NCI-H1694 treated with DMSO at 0.1 percent for 48 hours (cell line): Measurements from ENCODE around the gene TMEM198.

Experiments
- DNase-seq: peaks from one replicate; lab custom pipeline; 2025; lab: John Stamatoyannopoulos, UW

The TMEM198 gene

GRCh38 chr2:219545295-219545942 is 1.6 kb downstream of the TMEM198 start:
- DNase-seq = no peak

GRCh38 chr2:219545943-219546352 is 2.1 kb downstream of the TMEM198 start:
- DNase-seq = no peak

- DNase-seq = no peak
Measured at GRCh38 chr2:219547621-219548020, 3.8 kb downstream of the TMEM198 start.

- no peak for DNase-seq
Measured at GRCh38 chr2:219548990-219549389, 5.2 kb downstream of the TMEM198 start.

GRCh38 chr2:219549619-219550018 is 5.8 kb downstream of the TMEM198 start:
- no peak for DNase-seq

GRCh38 chr2:219551441-219552381 is 7.9 kb downstream of the TMEM198 start:
- no peak for DNase-seq

- DNase-seq = peak; percentile 46
Measured at GRCh38 chr2:219552382-219553167, 8.7 kb downstream of the TMEM198 start.

- no peak for DNase-seq
Measured at GRCh38 chr2:219553168-219553417, 9.3 kb downstream of the TMEM198 start.

GRCh38 chr2:219553463-219553963 is 9.7 kb downstream of the TMEM198 start:
- no peak for DNase-seq

- DNase-seq = no peak
Measured at GRCh38 chr2:219554350-219554749, 10.5 kb downstream of the TMEM198 start.

GRCh38 chr2:219555956-219556355 is 12.1 kb downstream of the TMEM198 start:
- DNase-seq = no peak

- DNase-seq = no peak
Measured at GRCh38 chr2:219556413-219556812, 12.6 kb downstream of the TMEM198 start.

GRCh38 chr2:219557320-219557719 is 13.5 kb downstream of the TMEM198 start:
- no peak for DNase-seq

- no peak for DNase-seq
Measured at GRCh38 chr2:219557791-219558785, 14.3 kb downstream of the TMEM198 start.

GRCh38 chr2:219559156-219559915 is 15.5 kb downstream of the TMEM198 start:
- DNase-seq = no peak

- DNase-seq = no peak
Measured at GRCh38 chr2:219560037-219560892, 16.4 kb downstream of the TMEM198 start.

GRCh38 chr2:219560893-219561178 is 17.0 kb downstream of the TMEM198 start:
- DNase-seq = no peak

GRCh38 chr2:219561179-219562048 is 17.6 kb downstream of the TMEM198 start:
- DNase-seq = no peak
